ENCODE measurements around the gene BPIFB1.

BPIFB1 gene

GRCh38 chr20:33272155-33272873 lies 10.7 kb upstream of the BPIFB1 start:
- DNase-seq (ENCODE audit: low read depth in 2 of 3, low spot score in 2 of 3): no peak

- DNase-seq (ENCODE audit: low read depth in 2 of 3, low spot score in 2 of 3): no peak
These were observed 9.7 kb upstream of the BPIFB1 start for GRCh38 chr20:33273117-33273851.

- no peak for DNase-seq (ENCODE audit: low read depth in 2 of 3, low spot score in 2 of 3)
These were observed 7.8 kb upstream of the BPIFB1 start for GRCh38 chr20:33275215-33275614.

GRCh38 chr20:33275871-33276270 lies 7.1 kb upstream of the BPIFB1 start:
- no peak for DNase-seq (ENCODE audit: low read depth in 2 of 3, low spot score in 2 of 3)

GRCh38 chr20:33276303-33277113 lies 6.5 kb upstream of the BPIFB1 start:
- no peak for DNase-seq (ENCODE audit: low read depth in 2 of 3, low spot score in 2 of 3)

- no peak for DNase-seq (ENCODE audit: low read depth in 2 of 3, low spot score in 2 of 3)
These were observed 5.3 kb upstream of the BPIFB1 start for GRCh38 chr20:33277471-33278441.

- no peak for DNase-seq (ENCODE audit: low read depth in 2 of 3, low spot score in 2 of 3)
These were observed 4.3 kb upstream of the BPIFB1 start for GRCh38 chr20:33278700-33279099.

- no peak for DNase-seq (ENCODE audit: low read depth in 2 of 3, low spot score in 2 of 3)
These were observed 3.6 kb upstream of the BPIFB1 start for GRCh38 chr20:33279261-33279910.

- no peak for DNase-seq (ENCODE audit: low read depth in 2 of 3, low spot score in 2 of 3)
These were observed 2.9 kb upstream of the BPIFB1 start for GRCh38 chr20:33280000-33280680.

GRCh38 chr20:33280775-33281174 lies 2.2 kb upstream of the BPIFB1 start:
- no peak for DNase-seq (ENCODE audit: low read depth in 2 of 3, low spot score in 2 of 3)

- no peak for DNase-seq (ENCODE audit: low read depth in 2 of 3, low spot score in 2 of 3)
These were observed 1.4 kb upstream of the BPIFB1 start for GRCh38 chr20:33281550-33282146.

- DNase-seq (ENCODE audit: low read depth in 2 of 3, low spot score in 2 of 3): no peak
These were observed 649 bp upstream of the BPIFB1 start for GRCh38 chr20:33282196-33282934.

GRCh38 chr20:33284284-33284683 lies 1.3 kb downstream of the BPIFB1 start:
- no peak for DNase-seq (ENCODE audit: low read depth in 2 of 3, low spot score in 2 of 3)

- DNase-seq (ENCODE audit: low read depth in 2 of 3, low spot score in 2 of 3): no peak
These were observed 1.9 kb downstream of the BPIFB1 start for GRCh38 chr20:33284937-33285336.

GRCh38 chr20:33285861-33286495 lies 3.0 kb downstream of the BPIFB1 start:
- no peak for DNase-seq (ENCODE audit: low read depth in 2 of 3, low spot score in 2 of 3)

GRCh38 chr20:33287884-33288283 lies 4.9 kb downstream of the BPIFB1 start:
- DNase-seq (ENCODE audit: low read depth in 2 of 3, low spot score in 2 of 3): no peak

GRCh38 chr20:33290852-33291251 lies 7.8 kb downstream of the BPIFB1 start:
- DNase-seq (ENCODE audit: low read depth in 2 of 3, low spot score in 2 of 3): no peak

GRCh38 chr20:33291416-33291815 lies 8.4 kb downstream of the BPIFB1 start:
- no peak for DNase-seq (ENCODE audit: low read depth in 2 of 3, low spot score in 2 of 3)

Data from activated CD8-positive, alpha-beta memory T cell treated with anti-CD3 and anti-CD28 coated beads for 48 hours (primary cell).